ENCODE results near the gene DPP10. TPM values are rescaled to one million over a fixed set of nuclear protein-coding genes. Genes with fewer than 3 reads are reported as not detected.

DPP10 gene
- total and polyA plus RNA-seq, 10 of the 15 experiments (the other 5 are each of a cell fraction or from before 2014, with no cell fraction given), result not detected

GRCh38 chr2:115580784-115581183 is 1138.3 kb downstream of the DPP10 start:
- Histone ChIP-seq H3K27ac (ENCODE audit: control insufficient read depth, insufficient read depth) (no peak overlapping the region), H2AFZ (ENCODE audit: control insufficient read depth, low read depth, low read length) (no peak overlapping the region), H4K20me1 (ENCODE audit: control insufficient read depth, insufficient read depth) (no peaks in the 10 kb centered on the region), H3K4me2 (ENCODE audit: control insufficient read depth, insufficient read depth) (no peak overlapping the region), H3K36me3 (ENCODE audit: control insufficient read depth in 2 of 2, insufficient read depth in 2 of 2, low read length in 1 of 2) (no peaks in the 10 kb centered on the region), H3K9me3 (replicated peaks; ENCODE audit: control insufficient read depth, insufficient read depth, low read length) (no peaks in the 10 kb centered on the region), H3K4me3 (no peak overlapping the region), H3K4me1 (ENCODE audit: control insufficient read depth, insufficient read depth, low read length) (no peaks in the 10 kb centered on the region), H3K27me3 (replicated peaks in 1 of 2; ENCODE audit: control insufficient read depth in 2 of 2, insufficient read depth in 2 of 2, low read length in 1 of 2) (no peaks in the 10 kb centered on the region), H3K9ac (ENCODE audit: control insufficient read depth, insufficient read depth, low read length) (no peak overlapping the region), H3K79me2 (ENCODE audit: control insufficient read depth, insufficient read depth, low read length) (no peaks in the 10 kb centered on the region)
- ChIA-PET CTCF (no interaction called here), POLR2A (no interaction called here), SMC1A (ENCODE audit: uncharacterized antibody, unreplicated experiment) (no interaction called here), RAD21 (ENCODE audit: unreplicated experiment) (no interaction called here)
- 31% methylated on average over 5 of the region's 5 CpGs for WGBS (ENCODE audit: insufficient coverage, insufficient replicate concordance, low lambda C conversion rate, missing lambda C conversion rate)
- ATAC-seq (no peak), FAIRE-seq (no peak), DNase-seq (ENCODE audit: low read depth, low spot score) (no peak)
- in situ Hi-C loops (cut with MboI) (no loop called here), intact Hi-C loops (cut with micrococcal nuclease; ENCODE audit: unreplicated experiment) (no loop called here)
- TF ChIP-seq DPF2 (IDR thresholded peaks at IDR 0.05), result no peak
- TF ChIP-seq BRCA1 (IDR thresholded peaks at IDR 0.05; ENCODE audit: low read depth, low read length), result no peak
- TF ChIP-seq RAD21 (IDR thresholded peaks at IDR 0.05; ENCODE audit: insufficient read depth, low read depth, low read length), result no peak
- TF ChIP-seq, protein P1, sequence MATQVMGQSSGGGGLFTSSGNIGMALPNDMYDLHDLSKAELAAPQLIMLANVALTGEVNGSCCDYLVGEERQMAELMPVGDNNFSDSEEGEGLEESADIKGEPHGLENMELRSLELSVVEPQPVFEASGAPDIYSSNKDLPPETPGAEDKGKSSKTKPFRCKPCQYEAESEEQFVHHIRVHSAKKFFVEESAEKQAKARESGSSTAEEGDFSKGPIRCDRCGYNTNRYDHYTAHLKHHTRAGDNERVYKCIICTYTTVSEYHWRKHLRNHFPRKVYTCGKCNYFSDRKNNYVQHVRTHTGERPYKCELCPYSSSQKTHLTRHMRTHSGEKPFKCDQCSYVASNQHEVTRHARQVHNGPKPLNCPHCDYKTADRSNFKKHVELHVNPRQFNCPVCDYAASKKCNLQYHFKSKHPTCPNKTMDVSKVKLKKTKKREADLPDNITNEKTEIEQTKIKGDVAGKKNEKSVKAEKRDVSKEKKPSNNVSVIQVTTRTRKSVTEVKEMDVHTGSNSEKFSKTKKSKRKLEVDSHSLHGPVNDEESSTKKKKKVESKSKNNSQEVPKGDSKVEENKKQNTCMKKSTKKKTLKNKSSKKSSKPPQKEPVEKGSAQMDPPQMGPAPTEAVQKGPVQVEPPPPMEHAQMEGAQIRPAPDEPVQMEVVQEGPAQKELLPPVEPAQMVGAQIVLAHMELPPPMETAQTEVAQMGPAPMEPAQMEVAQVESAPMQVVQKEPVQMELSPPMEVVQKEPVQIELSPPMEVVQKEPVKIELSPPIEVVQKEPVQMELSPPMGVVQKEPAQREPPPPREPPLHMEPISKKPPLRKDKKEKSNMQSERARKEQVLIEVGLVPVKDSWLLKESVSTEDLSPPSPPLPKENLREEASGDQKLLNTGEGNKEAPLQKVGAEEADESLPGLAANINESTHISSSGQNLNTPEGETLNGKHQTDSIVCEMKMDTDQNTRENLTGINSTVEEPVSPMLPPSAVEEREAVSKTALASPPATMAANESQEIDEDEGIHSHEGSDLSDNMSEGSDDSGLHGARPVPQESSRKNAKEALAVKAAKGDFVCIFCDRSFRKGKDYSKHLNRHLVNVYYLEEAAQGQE (IDR thresholded peaks at IDR 0.05; ENCODE audit: low read depth, low read length), result no peak
- BruUV-seq (replicated peaks), result no TSS peak

DNA sequence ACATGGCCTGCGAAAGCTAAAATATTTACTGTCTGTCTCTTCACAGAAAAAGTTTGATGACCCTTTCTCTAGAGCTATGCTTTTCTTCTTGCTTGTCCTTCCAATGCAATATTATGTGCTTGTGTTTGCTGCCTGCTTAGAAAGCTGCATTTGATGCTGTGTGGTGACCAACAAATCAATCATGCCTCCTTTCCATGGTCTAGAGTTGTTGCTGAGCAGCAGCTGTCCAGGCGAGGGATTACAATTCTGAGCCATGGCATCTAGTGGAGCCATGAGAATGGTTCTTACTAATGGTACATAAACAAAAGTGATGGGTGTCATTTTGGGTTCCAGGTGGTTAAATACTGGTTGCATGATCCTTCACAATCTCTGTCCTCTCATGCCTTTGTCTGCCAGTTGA is 1142.1 kb downstream of the DPP10 start:
- RAD21 ChIA-PET (ENCODE audit: unreplicated experiment), result no interaction called here
- no peaks in the 10 kb centered on the region for H4K20me1 ChIP-seq (ENCODE audit: control insufficient read depth, insufficient read depth)
- WGBS (ENCODE audit: insufficient coverage, insufficient replicate concordance, low lambda C conversion rate, missing lambda C conversion rate), result 23% methylated on average over 2 of the region's 2 CpGs
- TF ChIP-seq BHLHE40 (IDR thresholded peaks at IDR 0.05; ENCODE audit: borderline replicate concordance in 1 of 2, low read depth in 2 of 2, low read length in 1 of 2), result no peak
- TF ChIP-seq NKRF (conservative IDR thresholded peaks at IDR 0.05), result no peak
- no peak for TF ChIP-seq SREBF2 (IDR thresholded peaks at IDR 0.05; ENCODE audit: low read length)
- TF ChIP-seq MTA3 (IDR thresholded peaks at IDR 0.05; ENCODE audit: borderline replicate concordance, low read length), result no peak
- no peak for TF ChIP-seq BMI1 (IDR thresholded peaks at IDR 0.05; ENCODE audit: borderline replicate concordance)
- TF ChIP-seq CHD1 (IDR thresholded peaks at IDR 0.05; ENCODE audit: low read depth, low read length), result no peak
- no peak for TF ChIP-seq STAT1 (conservative IDR thresholded peaks at IDR 0.05)

More for the DNA sequence above, 1142.1 kb downstream of the DPP10 start:
- no peak for ATAC-seq
- Histone ChIP-seq H3K36me3 (ENCODE audit: control insufficient read depth in 2 of 2, insufficient read depth in 2 of 2, low read length in 1 of 2) (no peaks in the 10 kb centered on the region), H3K4me1 (ENCODE audit: control insufficient read depth, insufficient read depth, low read length) (no peaks in the 10 kb centered on the region), H2AFZ (ENCODE audit: control insufficient read depth, low read depth, low read length) (no peak overlapping the region), H3K9ac (ENCODE audit: control insufficient read depth, insufficient read depth, low read length) (no peak overlapping the region), H3K79me2 (ENCODE audit: control insufficient read depth, insufficient read depth, low read length) (no peaks in the 10 kb centered on the region), H3K27me3 (replicated peaks in 1 of 2; ENCODE audit: control insufficient read depth in 2 of 2, insufficient read depth in 2 of 2, low read length in 1 of 2) (no peaks in the 10 kb centered on the region), H3K9me3 (replicated peaks; ENCODE audit: control insufficient read depth, insufficient read depth, low read length) (no peaks in the 10 kb centered on the region), H3K4me2 (ENCODE audit: control insufficient read depth, insufficient read depth) (no peak overlapping the region), H3K27ac (ENCODE audit: control insufficient read depth, insufficient read depth) (no peak overlapping the region), H3K4me3 (no peak overlapping the region)
- intact Hi-C loops (cut with micrococcal nuclease; ENCODE audit: unreplicated experiment) (no loop called here), in situ Hi-C loops (cut with MboI) (no loop called here)
- no peak for FAIRE-seq
- no peak for DNase-seq (ENCODE audit: low read depth, low spot score)
- ChIA-PET SMC1A (ENCODE audit: uncharacterized antibody, unreplicated experiment) (no interaction called here), CTCF (no interaction called here), POLR2A (no interaction called here)
- no TSS peak for BruUV-seq (replicated peaks)

All from GM12878 (cell line).